HG03108 (cell line): ENCODE results near the gene RRP1.

ENCODE experiments used
- ATAC-seq: cut with Tn5 transposase; IDR thresholded peaks from one replicate; pipeline ENCODE4 v1.9.1; 2021; ENCODE audit warnings: moderate library complexity; ENCODE audit not compliant: unreplicated experiment

Gene RRP1

DNA sequence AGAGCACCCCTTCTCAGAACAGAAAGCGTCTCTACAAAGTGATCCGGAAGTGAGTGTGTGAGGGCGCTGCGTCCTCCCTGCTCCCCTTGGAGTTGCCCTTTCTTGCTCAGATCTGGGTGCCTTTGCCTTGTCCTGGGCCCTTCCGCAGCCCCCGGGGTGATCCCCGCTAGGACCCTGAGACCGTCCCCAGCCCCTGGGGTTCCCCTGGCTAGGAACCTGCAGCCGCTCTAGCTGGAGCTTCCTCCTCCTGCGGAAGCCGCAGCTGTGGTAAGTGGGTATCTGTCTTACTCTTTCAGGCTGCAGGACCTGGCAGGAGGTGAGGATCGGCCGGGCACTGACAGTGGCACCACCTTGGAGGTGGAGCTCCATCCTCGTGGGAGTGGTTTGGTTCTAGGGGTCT lies 11.2 kb downstream of the RRP1 start:
- ATAC-seq = no peak

GRCh38 chr21:43801006-43801783 lies 11.8 kb downstream of the RRP1 start:
- ATAC-seq = no peak

DNA sequence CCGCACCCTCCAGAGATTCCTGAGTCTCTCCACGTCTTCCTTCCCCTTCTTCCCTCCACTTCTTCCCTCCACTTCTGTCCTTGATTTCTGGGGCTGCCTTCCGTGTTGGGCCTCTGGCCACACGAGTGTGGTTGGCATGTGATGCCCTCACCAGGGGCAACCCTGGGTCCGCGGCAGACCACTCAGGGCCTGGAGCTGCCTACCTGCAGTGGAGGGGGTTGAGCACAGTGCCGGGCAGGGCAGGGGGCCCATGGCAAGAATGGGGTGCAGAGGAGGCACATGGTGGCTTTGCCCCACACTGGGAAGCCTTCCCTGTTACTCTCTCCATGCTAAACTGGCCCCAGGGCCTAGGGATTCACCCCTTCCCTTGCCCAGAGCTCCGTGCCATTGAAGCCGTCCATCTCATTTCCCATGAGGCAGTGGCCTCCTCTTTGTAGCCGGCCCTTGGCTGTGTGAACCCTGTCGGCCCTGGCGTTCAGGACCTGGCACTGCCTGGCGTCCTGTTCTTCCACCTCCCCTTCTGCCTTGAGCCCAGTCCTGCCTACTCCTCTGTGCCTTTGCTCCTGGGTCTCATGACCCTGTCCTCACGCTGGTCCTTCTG lies 13.4 kb downstream of the RRP1 start:
- no peak for ATAC-seq

DNA sequence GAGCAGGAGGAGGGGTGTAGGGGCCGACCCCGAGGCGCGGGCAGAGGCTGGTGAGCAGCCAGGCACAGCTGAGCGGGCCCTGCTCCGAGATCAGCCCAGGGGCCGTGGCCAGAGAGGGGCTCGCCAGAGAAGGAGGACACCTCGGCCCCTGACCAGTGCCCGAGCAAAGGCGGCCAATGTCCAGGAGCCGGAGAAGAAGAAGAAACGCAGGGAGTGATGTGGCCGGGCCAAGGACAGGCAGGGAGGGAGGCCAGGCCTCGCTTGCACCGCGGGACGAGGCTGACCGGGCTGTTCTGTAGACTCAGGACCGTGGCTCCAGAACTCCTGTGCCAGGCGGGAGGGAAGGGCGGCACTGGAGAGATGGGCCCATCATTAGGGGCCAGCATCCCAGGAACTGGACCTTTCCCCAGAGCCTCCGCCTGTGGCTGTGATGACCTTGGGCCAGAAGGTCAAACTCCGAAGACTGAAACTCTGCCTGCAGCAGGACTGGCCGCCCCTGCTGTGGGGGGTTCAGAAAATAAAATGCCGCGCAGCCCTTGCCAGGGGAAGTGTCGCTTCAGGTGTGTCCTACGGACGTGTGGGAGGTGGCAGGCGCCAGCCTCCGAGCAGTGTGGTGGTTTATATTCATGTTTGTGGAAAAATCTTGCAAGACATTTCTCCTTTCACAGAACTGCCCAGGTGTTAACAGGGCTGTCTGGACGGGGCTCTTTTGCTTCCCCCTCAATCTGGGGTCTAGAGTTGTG lies 14.4 kb downstream of the RRP1 start:
- ATAC-seq = no peak

DNA sequence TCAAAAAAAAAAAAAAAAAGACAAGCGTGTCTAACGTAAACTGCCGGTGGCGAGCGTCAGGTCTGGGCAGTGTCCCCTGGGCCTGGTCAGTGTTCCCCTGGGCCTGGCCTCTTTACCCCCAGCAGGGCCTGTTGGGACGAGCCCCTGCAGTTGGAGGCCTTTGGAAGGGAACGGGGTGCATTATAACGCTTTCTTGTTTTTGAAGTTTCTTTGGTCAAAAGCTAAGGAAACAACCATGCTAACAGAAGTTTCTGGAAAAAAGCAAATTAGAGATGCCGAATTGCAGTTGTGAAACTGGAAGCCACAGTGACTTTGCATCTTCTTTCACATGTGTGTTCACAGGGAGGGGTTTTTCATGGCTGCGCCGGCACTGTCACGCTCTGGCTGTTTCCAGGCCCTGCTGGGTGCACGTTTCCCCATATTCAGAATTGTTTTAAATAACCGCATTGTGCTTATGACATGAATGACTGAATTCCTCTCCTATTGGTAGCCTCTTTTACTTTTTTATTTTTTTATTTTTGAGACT lies 16.0 kb downstream of the RRP1 start:
- ATAC-seq = peak; percentile 86

- no peak for ATAC-seq
Observed at GRCh38 chr21:43806017-43806710, 16.8 kb downstream of the RRP1 start.

GRCh38 chr21:43808367-43808766 lies 19.0 kb downstream of the RRP1 start:
- ATAC-seq = no peak

- ATAC-seq = no peak
Observed at GRCh38 chr21:43808832-43809251, 19.5 kb downstream of the RRP1 start.

GRCh38 chr21:43809346-43809799 lies 20.0 kb downstream of the RRP1 start:
- no peak for ATAC-seq

DNA sequence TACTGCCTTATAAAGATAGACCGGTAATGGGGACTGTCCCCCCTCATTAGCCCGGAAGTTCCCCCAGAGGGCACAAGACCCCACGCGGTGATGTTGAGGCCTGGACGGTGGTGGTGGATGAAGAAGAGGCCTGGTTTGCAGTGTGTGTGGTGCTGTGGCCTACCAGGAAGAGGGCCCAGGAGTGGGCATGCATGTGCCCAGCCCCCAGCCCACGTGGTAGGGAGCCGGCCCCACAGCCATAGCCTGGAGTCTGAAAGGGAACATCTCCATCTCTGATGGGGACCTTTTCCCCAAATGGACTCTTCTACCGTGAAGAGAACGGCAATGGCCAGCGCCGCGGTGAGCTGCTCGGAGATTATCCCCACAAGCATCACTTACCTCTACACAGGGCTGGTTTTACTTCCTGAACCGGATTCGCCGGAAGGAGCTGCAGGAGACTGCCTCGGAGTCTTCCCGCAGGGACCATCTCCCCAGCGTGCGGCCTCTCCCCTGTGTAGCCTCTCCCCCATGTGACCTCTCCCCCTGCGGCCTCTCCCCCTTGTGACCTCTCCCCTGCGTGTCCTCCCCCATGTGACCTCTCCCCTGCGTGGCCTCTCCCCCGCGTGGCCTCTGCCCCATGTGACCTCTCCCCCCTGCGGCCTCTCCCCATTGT lies 20.6 kb downstream of the RRP1 start:
- ATAC-seq = no peak

DNA sequence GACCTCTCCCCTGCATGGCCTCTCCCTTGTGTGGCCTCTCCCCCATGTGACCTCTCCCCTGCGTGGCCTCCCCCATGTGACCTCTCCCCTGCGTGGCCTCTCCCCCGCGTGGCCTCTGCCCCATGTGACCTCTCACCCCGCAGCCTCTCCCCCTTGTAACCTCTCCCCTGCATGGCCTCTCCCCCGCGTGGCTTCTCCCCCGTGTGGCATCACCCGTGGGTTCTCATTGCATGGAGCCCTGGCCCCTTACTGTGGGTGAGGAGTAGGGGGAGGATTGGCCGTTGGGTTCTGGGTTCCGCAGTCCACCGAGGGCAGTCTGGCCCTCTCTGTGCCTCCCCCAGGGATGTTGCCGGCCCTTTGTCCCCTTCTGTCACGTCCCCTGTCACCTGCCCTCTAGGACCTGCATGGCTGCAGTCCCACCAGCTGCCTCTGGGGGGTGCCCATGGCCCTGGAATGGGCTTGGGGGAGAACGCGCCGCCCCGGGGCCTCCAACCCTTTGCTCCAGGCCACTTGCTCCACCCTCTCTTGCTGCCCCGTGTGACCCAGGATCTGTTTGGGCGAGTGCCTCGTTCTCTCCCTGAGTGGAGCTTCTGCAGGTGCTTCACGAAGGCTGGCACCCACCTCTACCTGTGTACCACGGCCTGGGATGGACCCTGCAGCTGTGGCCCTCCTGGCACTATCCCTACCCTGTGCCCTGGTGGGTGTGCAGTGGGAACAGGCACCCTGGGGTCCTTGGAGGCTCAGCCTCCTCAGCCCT lies 21.3 kb downstream of the RRP1 start:
- ATAC-seq = peak; percentile 64

GRCh38 chr21:43811262-43812105 lies 22.1 kb downstream of the RRP1 start:
- ATAC-seq = no peak

DNA sequence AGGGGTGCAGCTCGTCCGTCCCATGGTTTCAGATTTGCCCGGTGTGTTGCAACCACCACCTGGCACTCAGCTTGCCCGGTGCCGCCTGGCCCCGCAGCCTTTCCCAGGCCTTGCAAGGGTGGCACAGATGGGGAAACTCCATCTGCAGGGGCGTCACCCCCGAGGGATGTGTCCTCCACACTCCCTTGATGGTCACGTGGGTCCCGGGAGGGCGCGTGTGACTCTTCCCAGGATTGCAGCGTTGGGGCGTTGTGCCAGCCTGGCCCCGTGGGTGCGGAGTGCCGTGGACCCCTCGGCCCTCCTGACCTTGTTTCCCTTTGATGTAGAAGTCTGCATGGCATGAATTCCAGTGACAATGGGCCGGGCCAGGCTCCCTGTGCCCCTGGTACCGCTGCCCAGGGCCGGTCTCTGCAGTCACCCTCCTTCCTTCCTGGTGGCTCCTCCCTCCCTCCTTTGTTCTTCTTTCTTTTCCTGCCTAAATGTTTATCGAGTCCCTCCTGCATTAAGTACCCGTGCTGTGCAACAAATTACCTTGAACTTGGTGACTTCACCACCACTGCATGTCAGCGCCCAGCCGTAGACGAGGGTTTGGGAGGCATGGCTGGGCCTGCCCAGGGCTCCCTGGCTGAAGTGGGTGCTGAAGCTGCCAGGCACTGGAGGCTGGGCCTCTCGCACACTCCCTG lies 22.9 kb downstream of the RRP1 start:
- ATAC-seq = no peak

DNA sequence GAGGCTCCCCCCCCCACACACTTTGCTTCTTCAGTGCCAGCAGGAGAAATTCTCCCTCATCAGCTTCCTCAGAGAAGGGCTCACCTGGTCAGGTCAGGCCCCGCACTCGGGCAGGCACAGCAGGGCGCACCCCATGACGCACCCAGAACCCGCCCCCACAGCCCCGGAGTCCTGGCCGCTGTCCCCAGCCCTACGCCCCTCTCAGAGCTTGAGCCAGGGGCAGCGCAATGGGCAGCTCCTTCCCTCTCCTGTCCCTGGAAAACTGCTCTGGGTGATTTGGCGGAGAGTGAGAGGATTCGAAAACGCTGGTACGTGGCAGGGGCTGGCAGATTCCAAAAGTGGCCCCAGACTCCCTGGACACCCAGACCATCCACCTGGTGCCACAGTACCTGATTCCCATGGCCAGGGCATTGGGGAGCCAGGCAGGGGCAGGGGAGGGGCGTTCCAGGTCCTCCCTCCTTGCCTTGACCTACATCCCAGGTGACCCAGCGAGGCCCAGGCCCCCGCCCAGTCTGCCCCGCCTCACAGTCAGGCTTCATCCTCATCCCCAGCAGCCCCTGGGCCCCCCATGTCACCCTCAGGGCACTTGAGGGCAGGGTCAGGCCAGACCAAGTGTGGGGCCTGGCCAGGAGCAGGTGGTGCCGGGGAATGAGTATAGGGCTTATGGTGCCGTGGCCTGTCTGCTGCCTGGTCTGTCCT lies 23.7 kb downstream of the RRP1 start:
- no peak for ATAC-seq

- no peak for ATAC-seq
Observed at GRCh38 chr21:43813656-43813980, 24.2 kb downstream of the RRP1 start.

GRCh38 chr21:43814215-43815106 lies 25.1 kb downstream of the RRP1 start:
- ATAC-seq = no peak

DNA sequence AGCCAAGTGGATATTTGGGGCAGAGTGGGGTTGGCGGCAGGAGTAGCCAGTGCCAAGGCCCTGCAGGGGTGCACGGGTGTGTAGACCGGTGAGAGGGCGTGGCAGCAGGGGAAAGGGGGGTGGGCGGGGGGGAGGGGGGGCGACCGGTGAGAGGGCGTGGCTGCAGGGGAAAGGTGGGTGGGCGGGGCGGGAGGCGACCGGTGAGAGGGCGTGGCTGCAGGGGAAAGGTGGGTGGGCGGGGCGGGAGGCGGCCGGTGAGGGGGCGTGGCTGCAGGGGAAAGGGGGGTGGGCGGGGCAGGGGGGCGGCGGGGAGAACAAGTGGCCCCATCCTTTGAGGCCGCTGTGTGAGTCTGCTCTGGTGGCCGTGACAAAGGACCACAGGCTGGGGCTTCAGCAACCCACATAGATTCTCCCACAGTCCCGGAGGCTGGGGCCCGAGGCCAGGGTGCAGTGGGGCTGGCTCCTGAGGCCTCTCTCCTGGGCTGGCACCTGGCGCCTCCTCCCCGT lies 25.8 kb downstream of the RRP1 start:
- ATAC-seq = no peak
